ENCODE measurements around the gene ABHD12. TPM values are rescaled to one million over a fixed set of nuclear protein-coding genes. Genes with fewer than 3 reads are reported as not detected.

The ABHD12 gene
- total RNA-seq, 2 donors from 2014 or later, result 48.5 to 49.8 TPM

GRCh38 chr20:25341716-25342680, 48.6 kb downstream of the ABHD12 start:
- H3K9me3 ChIP-seq, result no peaks in the 10 kb centered on the region
- no peak for DNase-seq (ENCODE audit: low spot score)
- no peak overlapping the region for H3K4me3 ChIP-seq
- no peak for ATAC-seq (ENCODE audit: insufficient number of reproducible peaks, low FRiP score, low read depth)
- H3K4me1 ChIP-seq (ENCODE audit: control insufficient read depth in 1 of 2, low read depth in 2 of 2), result no peaks in the 10 kb centered on the region
- TF ChIP-seq CTCF (IDR thresholded peaks at IDR 0.05), result no peak
- peaks cover 4% of the 10 kb centered on the region for H3K36me3 ChIP-seq
- H3K27ac ChIP-seq, result no peak overlapping the region
- no peaks in the 10 kb centered on the region for H3K27me3 ChIP-seq (replicated peaks; ENCODE audit: insufficient read depth)

DNA sequence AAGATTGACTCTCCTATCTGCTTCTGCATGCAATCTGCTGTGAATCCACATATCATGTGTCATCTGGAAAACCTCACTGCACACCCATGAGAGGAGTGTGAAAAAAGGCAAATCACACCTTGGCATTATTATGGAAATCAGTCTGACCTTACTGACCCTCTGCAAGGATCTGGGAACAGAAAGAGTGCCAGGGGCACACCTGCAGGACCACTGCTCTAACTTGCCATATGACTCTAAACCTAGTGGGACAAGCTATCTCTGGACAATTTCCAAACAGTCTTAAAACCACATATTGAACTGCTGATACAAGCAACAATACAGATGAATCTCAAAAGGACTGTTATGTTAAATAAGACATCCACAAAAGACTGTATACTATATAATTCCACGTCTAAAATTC, 50.3 kb downstream of the ABHD12 start:
- H3K4me3 ChIP-seq, result no peak overlapping the region
- no peak overlapping the region for H3K27ac ChIP-seq
- no peak for ATAC-seq (ENCODE audit: insufficient number of reproducible peaks, low FRiP score, low read depth)
- H3K27me3 ChIP-seq (replicated peaks; ENCODE audit: insufficient read depth), result no peaks in the 10 kb centered on the region
- TF ChIP-seq CTCF (IDR thresholded peaks at IDR 0.05), result no peak
- DNase-seq (ENCODE audit: low spot score), result no peak
- H3K9me3 ChIP-seq, result no peaks in the 10 kb centered on the region
- H3K36me3 ChIP-seq, result peaks cover 4% of the 10 kb centered on the region
- H3K4me1 ChIP-seq (ENCODE audit: control insufficient read depth in 1 of 2, low read depth in 2 of 2), result no peaks in the 10 kb centered on the region

- no peak for ATAC-seq (ENCODE audit: insufficient number of reproducible peaks, low FRiP score, low read depth)
- peaks cover 4% of the 10 kb centered on the region for H3K36me3 ChIP-seq
Measured at GRCh38 chr20:25339608-25340007, 51.0 kb downstream of the ABHD12 start.

DNA sequence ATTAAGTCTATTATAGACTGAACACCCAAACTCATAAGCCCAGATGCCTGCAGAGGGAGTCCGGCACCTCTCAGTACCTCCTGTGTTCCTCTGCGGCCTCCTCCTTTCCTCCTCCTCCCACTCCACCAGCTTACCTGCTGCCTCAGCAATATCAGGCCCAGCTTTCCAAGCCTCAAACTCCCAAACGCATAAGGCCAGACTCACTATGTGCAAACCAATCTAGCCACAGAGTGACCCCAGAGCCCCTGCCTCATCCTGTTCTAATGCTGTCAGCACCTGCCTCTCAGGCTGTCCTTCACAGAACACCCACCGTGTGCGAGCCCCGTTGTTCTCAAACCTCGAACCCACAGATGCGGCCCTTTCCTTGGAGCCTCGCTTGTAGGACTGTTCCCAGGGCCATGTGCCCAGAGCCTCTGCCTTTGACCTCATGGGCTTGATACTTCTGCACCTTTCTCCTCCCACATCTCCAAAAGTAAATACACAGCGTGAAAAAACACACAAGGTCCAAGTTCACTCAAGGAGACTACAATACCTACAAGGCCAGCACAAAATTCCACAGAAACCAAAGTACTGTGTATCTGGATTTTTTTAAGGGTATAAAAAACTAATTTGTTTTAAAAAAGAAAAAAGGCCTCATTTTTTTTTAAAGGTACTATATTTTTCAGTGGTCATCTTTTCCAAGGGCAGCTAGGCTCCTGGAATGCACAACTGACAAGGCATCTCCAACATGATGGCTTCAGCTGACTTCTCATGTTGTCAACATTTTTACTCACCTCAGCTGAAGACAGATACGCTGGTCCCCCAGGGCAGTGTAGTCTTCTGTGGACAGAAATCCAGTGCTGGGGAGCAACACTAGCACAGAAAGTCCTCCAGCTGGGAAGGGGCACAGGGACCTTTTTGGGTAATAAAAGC, 52.3 kb downstream of the ABHD12 start:
- H3K4me1 ChIP-seq (ENCODE audit: control insufficient read depth in 1 of 2, low read depth in 2 of 2), result no peaks in the 10 kb centered on the region
- no peak for ATAC-seq (ENCODE audit: insufficient number of reproducible peaks, low FRiP score, low read depth)
- no peak overlapping the region for H3K27ac ChIP-seq

More at GRCh38 chr20:25339608-25340007, 51.0 kb downstream of the ABHD12 start:
- H3K27me3 ChIP-seq (replicated peaks; ENCODE audit: insufficient read depth), result no peaks in the 10 kb centered on the region
- H3K4me1 ChIP-seq (ENCODE audit: control insufficient read depth in 1 of 2, low read depth in 2 of 2), result no peaks in the 10 kb centered on the region
- H3K9me3 ChIP-seq, result no peaks in the 10 kb centered on the region
- no peak overlapping the region for H3K27ac ChIP-seq
- no peak for DNase-seq (ENCODE audit: low spot score)
- no peak for TF ChIP-seq CTCF (IDR thresholded peaks at IDR 0.05)
- no peak overlapping the region for H3K4me3 ChIP-seq

More for the DNA sequence above, 52.3 kb downstream of the ABHD12 start:
- no peak for TF ChIP-seq CTCF (IDR thresholded peaks at IDR 0.05)
- H3K9me3 ChIP-seq, result no peaks in the 10 kb centered on the region
- peaks cover 4% of the 10 kb centered on the region for H3K36me3 ChIP-seq
- H3K27me3 ChIP-seq (replicated peaks; ENCODE audit: insufficient read depth), result no peaks in the 10 kb centered on the region
- no peak for DNase-seq (ENCODE audit: low spot score)
- H3K4me3 ChIP-seq, result no peak overlapping the region

Measured in thoracic aorta (tissue), 2 donors.